Measurements from ENCODE around the gene DPP6. TPM values are rescaled to one million over a fixed set of nuclear protein-coding genes. Genes with fewer than 3 reads are reported as not detected.

Gene DPP6
- total and polyA plus RNA-seq, 2 of the 8 experiments (the other 6 are each of a cell fraction or from before 2014, with no cell fraction given), result 4.7 to 6.8 TPM

- TF ChIP-seq YY1 (IDR thresholded peaks at IDR 0.05; ENCODE audit: low read depth, low read length) (no peak), KDM4A (IDR thresholded peaks at IDR 0.05; ENCODE audit: low read depth, low read length, severe bottlenecking) (no peak)
Observed at GRCh38 chr7:154412105-154412504, 359.9 kb downstream of the DPP6 start (continued).
